Esophagus squamous epithelium (tissue), 5 donors: ENCODE results near the gene BAIAP2. TPM values are rescaled to one million over a fixed set of nuclear protein-coding genes. Genes with fewer than 3 reads are reported as not detected.

Experiments used
- DNase-seq: peaks from one replicate; lab custom pipeline; 2025; lab: John Stamatoyannopoulos, UW
- H3K27ac ChIP-seq, 4 donors: fragments of 200-600 bp; sonication (generic); one replicate each; pipeline ENCODE4 v1.5.1; 2016 to 2019; ENCODE audit warnings: mild to moderate bottlenecking in 1 of 4
- H3K27me3 ChIP-seq, 4 donors: fragments of 200-600 bp; sonication (generic); 1 replicate in 3 of 4; 2 replicates in 1 of 4; pipeline versions ENCODE4 v1.5.1 to v1.6.0; 2017 to 2021; ENCODE audit warnings: antibody characterized with exemption in 1 of 4
- H3K36me3 ChIP-seq, 3 donors: fragments of 200-600 bp; sonication (generic); one replicate each; pipeline ENCODE4 v1.5.1; 2016 to 2019
- H3K4me1 ChIP-seq, 3 donors: fragments of 200-600 bp; sonication (generic); one replicate each; pipeline ENCODE4 v1.5.1; 2017 to 2019
- H3K4me3 ChIP-seq, 4 donors: fragments of 200-600 bp; sonication (generic); 1 replicate in 3 of 4; 2 replicates in 1 of 4; pipeline ENCODE4 v1.5.1; 2016 to 2019; ENCODE audit warnings: mild to moderate bottlenecking in 2 of 4, moderate library complexity in 1 of 4
- H3K9me3 ChIP-seq, 3 donors: fragments of 200-600 bp; sonication (generic); one replicate each; pipeline ENCODE4 v1.5.1; 2016 to 2019
- POLR2A ChIP-seq, 4 donors: fragments of 450-650 bp; IDR thresholded peaks; one replicate each; pipeline ENCODE4 v1.6.1; 2017; ENCODE audit warnings: antibody characterized with exemption in 4 of 4, mild to moderate bottlenecking in 4 of 4, moderate library complexity in 3 of 4
- WGBS, 2 donors: methylation state at CpG; one replicate each; pipeline ENCODE4 v1.1.5; 2018; 5-methylcytosine and 5-hydroxymethylcytosine counted together
- intact Hi-C: fragments of 100-400 bp; cut with DNase I; formaldehyde crosslinking; loops from one replicate; pipeline ENCODE4 v1.15.0; 2022
- total RNA-seq, 4 donors: library from RNA; depleted of rRNA; stranded (reverse); fragments of >200 nt; gene quantifications; one replicate each; pipeline ENCODE4 v1.1.0, GENCODE V29; 2016
- TF ChIP-seq, protein P1 (sequence below), 6 experiments: fragments of 450-650 bp in 4 of 6; fragments of 200-600 bp in 2 of 6; sonication (generic) in 2 of 6; IDR thresholded peaks; one replicate each; pipeline ENCODE4 v1.5.1; 2016 to 2019; ENCODE audit warnings: antibody characterized with exemption in 6 of 6, mild to moderate bottlenecking in 4 of 6, moderate library complexity in 4 of 6
- donor health status: DM: yes; HTN: yes; CAD: no.

The BAIAP2 gene
- total RNA-seq, 4 donors from 2014 or later: 87.8 to 175 (median 105) TPM

DNA sequence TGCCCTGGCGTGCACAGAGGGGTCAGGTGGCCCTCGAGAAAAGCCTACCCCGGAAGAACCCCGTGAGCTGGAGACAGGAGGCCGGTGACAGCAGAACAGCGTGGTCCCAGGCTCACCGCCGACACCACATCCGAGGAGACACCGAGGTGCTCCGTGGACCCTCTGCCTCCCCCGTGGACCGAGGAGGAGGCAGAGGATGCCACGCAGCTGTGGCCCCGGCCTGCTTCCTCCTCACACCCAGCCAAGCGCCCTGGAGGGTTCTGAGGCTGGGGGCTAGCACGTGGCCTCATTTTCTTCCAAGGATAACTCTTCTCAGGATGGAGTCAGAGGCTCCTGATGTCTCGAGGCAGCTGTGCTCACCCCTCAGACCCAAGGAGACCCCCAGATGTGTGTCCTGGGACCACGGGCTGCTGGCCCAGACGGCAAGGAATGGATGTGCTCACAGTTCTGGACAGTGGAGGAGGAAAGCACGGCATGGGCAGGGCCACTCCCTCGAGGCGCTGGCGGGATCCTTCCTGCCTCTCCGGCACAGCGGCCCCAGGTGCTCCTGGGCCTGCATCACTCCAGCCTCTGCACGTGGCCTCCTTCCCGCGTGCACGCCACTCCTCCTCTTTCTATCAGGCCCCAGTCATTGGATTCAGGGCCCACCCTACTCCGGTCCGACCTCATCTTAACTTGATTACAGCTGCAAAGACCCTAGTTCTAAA, 125.9 kb downstream of the BAIAP2 start:
- Histone ChIP-seq H3K27me3 (peaks cover 0 to 68% (median 4%) of the 10 kb centered on the region in 4 donors), H3K27ac (no peak overlapping the region), H3K4me3 (peak overlapping the region in 1 of 4 donors; percentile 58), H3K36me3 (no peaks in the 10 kb centered on the region), H3K9me3 (no peaks in the 10 kb centered on the region), H3K4me1 (peaks cover 0 to 31% (median 9%) of the 10 kb centered on the region in 3 donors)
- no peak for TF ChIP-seq POLR2A (IDR thresholded peaks at IDR 0.05)
- TF ChIP-seq, protein P1, sequence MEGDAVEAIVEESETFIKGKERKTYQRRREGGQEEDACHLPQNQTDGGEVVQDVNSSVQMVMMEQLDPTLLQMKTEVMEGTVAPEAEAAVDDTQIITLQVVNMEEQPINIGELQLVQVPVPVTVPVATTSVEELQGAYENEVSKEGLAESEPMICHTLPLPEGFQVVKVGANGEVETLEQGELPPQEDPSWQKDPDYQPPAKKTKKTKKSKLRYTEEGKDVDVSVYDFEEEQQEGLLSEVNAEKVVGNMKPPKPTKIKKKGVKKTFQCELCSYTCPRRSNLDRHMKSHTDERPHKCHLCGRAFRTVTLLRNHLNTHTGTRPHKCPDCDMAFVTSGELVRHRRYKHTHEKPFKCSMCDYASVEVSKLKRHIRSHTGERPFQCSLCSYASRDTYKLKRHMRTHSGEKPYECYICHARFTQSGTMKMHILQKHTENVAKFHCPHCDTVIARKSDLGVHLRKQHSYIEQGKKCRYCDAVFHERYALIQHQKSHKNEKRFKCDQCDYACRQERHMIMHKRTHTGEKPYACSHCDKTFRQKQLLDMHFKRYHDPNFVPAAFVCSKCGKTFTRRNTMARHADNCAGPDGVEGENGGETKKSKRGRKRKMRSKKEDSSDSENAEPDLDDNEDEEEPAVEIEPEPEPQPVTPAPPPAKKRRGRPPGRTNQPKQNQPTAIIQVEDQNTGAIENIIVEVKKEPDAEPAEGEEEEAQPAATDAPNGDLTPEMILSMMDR (IDR thresholded peaks at IDR 0.05): no peak
- DNase-seq: no peak
- intact Hi-C loops: no loop called here
- WGBS, 2 donors: 39% methylated on average over 3 of the region's 32 CpGs; no CpG with 5 or more reads in 1 of the 2 donors

DNA sequence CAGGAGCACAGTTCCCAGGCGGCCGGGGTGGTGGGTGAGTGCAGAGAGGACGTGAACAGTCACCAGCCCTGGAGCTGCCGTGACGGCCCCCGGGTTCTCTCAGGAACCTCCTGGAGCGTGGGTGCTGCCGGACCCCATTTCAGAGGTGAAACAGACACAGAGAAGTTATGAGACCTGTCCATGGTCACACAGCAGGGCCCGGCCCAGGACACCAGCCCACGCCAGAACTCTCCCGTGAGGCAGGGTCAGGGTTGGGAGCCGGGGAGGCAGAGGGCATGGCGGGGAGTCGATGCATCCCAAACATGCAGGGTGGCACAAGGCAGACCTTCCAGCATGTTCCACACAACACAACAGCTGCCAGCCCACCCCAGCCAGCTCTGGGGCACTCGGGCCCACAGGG, 126.6 kb downstream of the BAIAP2 start:
- H3K9me3 ChIP-seq: no peaks in the 10 kb centered on the region
- TF ChIP-seq POLR2A (IDR thresholded peaks at IDR 0.05): no peak
- TF ChIP-seq, protein P1 (IDR thresholded peaks at IDR 0.05): no peak
- WGBS, 2 donors: 90 to 93% methylated on average over 2 to 5 of the region's 15 CpGs
- DNase-seq: no peak
- peaks cover 5 to 36% (median 11%) of the 10 kb centered on the region in 3 donors for H3K4me1 ChIP-seq
- H3K27me3 ChIP-seq: peaks cover 0 to 74% (median 4%) of the 10 kb centered on the region in 4 donors
- H3K27ac ChIP-seq: no peak overlapping the region
- H3K4me3 ChIP-seq: no peak overlapping the region
- intact Hi-C loops: no loop called here
- no peaks in the 10 kb centered on the region for H3K36me3 ChIP-seq

DNA sequence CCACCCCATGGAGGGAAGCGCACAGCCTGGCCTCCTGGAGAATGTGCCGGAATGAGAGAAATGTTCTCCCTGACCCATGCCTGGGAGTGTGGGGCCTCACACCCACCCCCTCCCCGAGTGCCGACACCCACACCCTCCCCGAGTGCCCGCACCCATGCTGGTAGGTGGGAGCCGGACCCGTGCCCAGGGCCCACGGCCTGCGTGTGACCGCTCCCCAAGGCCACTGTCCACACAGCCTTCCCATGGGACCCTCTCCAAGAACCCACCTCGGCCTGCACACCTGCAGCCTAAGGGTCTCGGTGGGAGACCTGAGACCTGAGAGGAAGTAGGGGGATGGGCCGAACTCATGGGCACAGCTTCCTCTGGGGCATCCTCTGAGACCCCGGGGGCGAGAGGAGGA, 127.0 kb downstream of the BAIAP2 start:
- TF ChIP-seq, protein P1 (IDR thresholded peaks at IDR 0.05): no peak
- no peak for TF ChIP-seq POLR2A (IDR thresholded peaks at IDR 0.05)
- H3K9me3 ChIP-seq: no peaks in the 10 kb centered on the region
- WGBS, 2 donors: 75 to 76% methylated on average over 1 to 4 of the region's 16 CpGs
- no peaks in the 10 kb centered on the region for H3K36me3 ChIP-seq
- DNase-seq: no peak
- peaks cover 0 to 79% (median 6%) of the 10 kb centered on the region in 4 donors for H3K27me3 ChIP-seq
- no peak overlapping the region for H3K27ac ChIP-seq
- no peak overlapping the region for H3K4me3 ChIP-seq
- H3K4me1 ChIP-seq: peaks cover 6 to 38% (median 12%) of the 10 kb centered on the region in 3 donors
- intact Hi-C loops: no loop called here

DNA sequence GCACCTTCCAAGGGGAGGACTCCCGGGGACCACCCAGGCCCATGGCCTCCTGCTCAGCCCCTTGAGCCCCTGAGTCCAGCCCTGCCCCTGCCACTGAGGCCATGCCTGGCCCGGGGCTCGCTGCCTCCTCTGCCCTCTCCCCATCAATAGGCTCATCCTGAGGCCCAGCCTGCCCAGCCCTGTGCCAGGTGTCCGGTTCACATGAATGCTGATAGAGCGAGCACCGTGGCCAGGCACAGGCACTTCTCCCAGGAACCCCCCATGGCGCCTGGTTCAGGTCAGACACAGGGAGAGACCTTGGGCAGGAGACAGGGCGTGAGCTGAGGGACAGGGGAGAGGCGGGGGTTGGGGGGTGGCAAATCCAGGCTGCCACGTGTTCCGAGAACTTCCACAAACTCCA, 127.5 kb downstream of the BAIAP2 start:
- intact Hi-C loops: no loop called here
- TF ChIP-seq, protein P1 (IDR thresholded peaks at IDR 0.05): no peak
- no peak for TF ChIP-seq POLR2A (IDR thresholded peaks at IDR 0.05)
- 73 to 80% methylated on average over 2 to 4 of the region's 11 CpGs for WGBS, 2 donors

DNA sequence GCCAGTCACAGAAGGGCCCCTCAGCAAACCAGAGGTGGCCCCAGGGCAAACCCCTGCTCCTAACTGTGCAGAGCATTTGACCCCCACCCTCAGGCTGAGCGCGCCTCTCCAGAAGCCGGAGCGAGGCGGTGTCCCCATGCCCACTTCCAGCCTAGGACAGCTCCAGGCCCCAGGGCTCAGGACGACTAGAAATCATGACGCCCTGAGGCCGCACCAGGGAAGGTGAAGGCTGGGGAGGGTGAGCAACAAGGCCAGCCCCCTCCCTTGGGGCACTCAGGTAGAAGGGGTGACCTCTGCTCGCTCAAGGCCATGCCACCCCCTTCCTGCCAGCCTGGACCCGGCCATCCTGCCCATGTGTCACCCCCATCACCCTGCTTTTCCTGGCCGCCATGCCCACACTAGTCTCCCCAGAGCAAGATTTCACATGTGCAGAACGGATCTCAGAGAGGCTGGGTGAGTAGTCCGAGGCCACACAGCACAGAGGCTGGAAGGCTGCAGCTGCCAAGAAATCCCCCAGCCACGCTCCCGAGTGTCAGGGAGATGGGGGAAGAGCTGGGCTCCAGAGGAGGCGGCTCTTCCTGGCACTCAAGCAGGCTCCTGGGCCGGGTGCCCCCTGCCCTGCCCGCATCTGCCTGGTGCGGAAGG, 128.2 kb downstream of the BAIAP2 start:
- Histone ChIP-seq H3K27ac (no peak overlapping the region), H3K4me3 (no peak overlapping the region), H3K36me3 (no peaks in the 10 kb centered on the region), H3K9me3 (no peaks in the 10 kb centered on the region), H3K4me1 (peaks cover 6 to 38% (median 12%) of the 10 kb centered on the region in 3 donors), H3K27me3 (peaks cover 0 to 89% (median 7%) of the 10 kb centered on the region in 4 donors)
- WGBS, 2 donors: no CpG with 5 or more reads among the region's 19 CpGs
- intact Hi-C loops: no loop called here
- DNase-seq: no peak
- TF ChIP-seq, protein P1 (IDR thresholded peaks at IDR 0.05): no peak
- TF ChIP-seq POLR2A (IDR thresholded peaks at IDR 0.05): no peak

More for the DNA sequence above, 127.5 kb downstream of the BAIAP2 start:
- H3K27ac ChIP-seq: no peak overlapping the region
- no peak overlapping the region for H3K4me3 ChIP-seq
- H3K27me3 ChIP-seq: peaks cover 0 to 84% (median 7%) of the 10 kb centered on the region in 4 donors
- DNase-seq: no peak
- no peaks in the 10 kb centered on the region for H3K36me3 ChIP-seq
- H3K4me1 ChIP-seq: peaks cover 6 to 38% (median 12%) of the 10 kb centered on the region in 3 donors
- no peaks in the 10 kb centered on the region for H3K9me3 ChIP-seq
